ENCODE results near the gene MYH7.
A peak's percentile ranks its signal among the peaks of the same experiment; 100 is the strongest.

MYH7 gene

GRCh38 chr14:23366426-23366921 lies 69.0 kb downstream of the MYH7 start:
- no peak for TF ChIP-seq CTCF (IDR thresholded peaks at IDR 0.05; ENCODE audit: low read depth, low read length)
- no peak overlapping the region for H3K4me3 ChIP-seq (replicated peaks in 1 of 2; ENCODE audit: low read depth in 2 of 2, low read length in 2 of 2)
- DNase-seq (ENCODE audit: low read depth in 2 of 2): peak; percentile 25 to 26

GRCh38 chr14:23365732-23366425 lies 69.6 kb downstream of the MYH7 start:
- peak in 1 of 2 donors; percentile 33 for DNase-seq (ENCODE audit: low read depth in 2 of 2)
- no peak for TF ChIP-seq CTCF (IDR thresholded peaks at IDR 0.05; ENCODE audit: low read depth, low read length)
- H3K4me3 ChIP-seq (replicated peaks in 1 of 2; ENCODE audit: low read depth in 2 of 2, low read length in 2 of 2): peak overlapping the region; percentile 24 to 36

GRCh38 chr14:23365036-23365731 lies 70.3 kb downstream of the MYH7 start, which contains the start of gene EFS:
EFS (minus strand) TSS chr14:23365172; CDS start chr14:23365025, 147 bp downstream.
- no peak for TF ChIP-seq CTCF (IDR thresholded peaks at IDR 0.05; ENCODE audit: low read depth, low read length)
- DNase-seq (ENCODE audit: low read depth in 2 of 2): no peak
- H3K4me3 ChIP-seq (replicated peaks in 1 of 2; ENCODE audit: low read depth in 2 of 2, low read length in 2 of 2): peak within 1 kb of the TSS; percentile 24 to 48

GRCh38 chr14:23364164-23365035 lies 71.1 kb downstream of the MYH7 start:
- peak overlapping the region; percentile 19 to 48 for H3K4me3 ChIP-seq (replicated peaks in 1 of 2; ENCODE audit: low read depth in 2 of 2, low read length in 2 of 2)
- no peak for DNase-seq (ENCODE audit: low read depth in 2 of 2)
- no peak for TF ChIP-seq CTCF (IDR thresholded peaks at IDR 0.05; ENCODE audit: low read depth, low read length)

Measured in cardiac fibroblast (primary cell).